Activated CD8-positive, alpha-beta memory T cell treated with anti-CD3 and anti-CD28 coated beads, Interleukin-2, amount 50 U/mL, for 24 hours (primary cell): ENCODE measurements around the gene BEND7.
"Not testable (repeated sequence)": the region's sequence is repeated elsewhere in the genome, so short reads cannot be mapped to it uniquely, and the experiment has no call there.

Experiments used
- DNase-seq: peaks from one replicate; pipeline ENCODE4 v3.0.0-alpha.2; 2020; ENCODE audit errors: extremely low read depth

Gene BEND7, protein sequence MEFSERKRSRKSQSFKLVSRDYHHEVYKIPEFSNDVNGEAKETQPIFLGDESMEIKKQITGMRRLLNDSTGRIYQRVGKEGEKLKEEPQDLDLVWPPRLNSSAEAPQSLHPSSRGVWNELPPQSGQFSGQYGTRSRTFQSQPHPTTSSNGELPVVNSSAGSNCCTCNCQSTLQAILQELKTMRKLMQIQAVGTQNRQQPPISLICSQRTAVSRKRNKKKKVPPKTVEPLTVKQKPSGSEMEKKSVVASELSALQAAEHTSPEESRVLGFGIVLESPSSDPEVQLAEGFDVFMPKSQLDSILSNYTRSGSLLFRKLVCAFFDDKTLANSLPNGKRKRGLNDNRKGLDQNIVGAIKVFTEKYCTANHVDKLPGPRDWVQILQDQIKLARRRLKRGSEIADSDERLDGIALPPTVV

DNA sequence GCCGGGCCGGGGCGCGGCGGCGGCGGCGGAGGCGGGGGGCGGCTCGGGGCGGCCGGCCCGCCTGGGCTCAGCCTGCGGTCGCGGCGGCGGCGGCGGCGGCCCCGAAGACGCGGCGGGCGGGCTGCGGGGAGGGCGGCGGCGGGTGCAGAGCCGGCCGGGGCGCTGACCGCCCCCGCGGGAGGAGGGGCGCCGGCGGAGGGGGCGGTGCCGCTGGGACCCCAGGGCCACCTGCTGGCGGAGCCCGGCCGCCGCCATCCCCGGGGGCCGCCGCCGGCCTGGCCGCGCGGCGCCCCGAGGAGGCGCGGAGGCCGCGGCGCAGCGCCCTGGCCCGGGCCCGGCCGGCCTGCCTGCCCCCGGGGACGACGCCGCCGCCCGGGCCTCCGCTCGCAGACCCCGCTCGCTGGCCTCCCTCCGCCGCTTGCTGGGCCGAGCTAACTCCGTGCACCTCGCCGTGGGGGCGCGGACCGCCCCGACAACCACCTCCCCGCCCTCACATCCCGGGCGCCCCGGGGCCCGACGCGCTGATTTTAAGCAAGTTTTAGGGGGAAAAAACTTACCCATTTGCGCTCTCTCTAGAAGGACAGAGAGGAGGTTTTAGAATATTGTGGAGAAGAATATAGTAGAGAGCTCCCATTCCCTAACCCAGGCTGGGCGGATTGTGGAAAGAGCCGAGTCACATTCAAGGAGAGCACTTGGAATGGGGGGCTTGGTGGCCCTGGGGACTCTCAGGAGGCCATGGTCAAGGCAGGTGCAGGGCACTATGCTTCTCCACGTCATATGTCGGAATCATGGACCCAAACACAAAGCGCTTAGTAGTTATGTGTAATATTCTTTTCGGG, at the start of gene BEND7:
Gene BEND7 (minus strand): TSS at position 140 of the 839 bp plus-strand sequence. CDS start 481 bp downstream, outside the sequence.
- no peak for DNase-seq

DNA sequence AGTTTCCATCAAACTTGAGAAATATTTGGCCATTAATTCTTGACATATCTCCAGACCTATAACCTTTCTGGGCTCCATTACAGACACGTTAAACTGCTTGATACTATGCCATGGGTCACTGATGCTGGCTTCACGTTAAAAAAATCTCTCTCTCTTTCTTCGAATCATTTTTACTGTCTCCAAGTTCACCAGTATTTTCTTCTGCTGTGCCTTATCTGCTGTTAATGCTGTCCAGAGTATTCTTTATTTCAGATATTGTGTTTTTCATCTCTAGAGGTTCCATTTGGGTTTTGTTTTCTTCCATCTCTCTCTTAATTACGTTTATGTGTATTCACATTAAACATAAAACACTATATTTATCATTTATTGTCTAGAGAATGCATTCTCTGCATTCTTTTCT, 45.1 kb upstream of the BEND7 start:
- DNase-seq: no peak

DNA sequence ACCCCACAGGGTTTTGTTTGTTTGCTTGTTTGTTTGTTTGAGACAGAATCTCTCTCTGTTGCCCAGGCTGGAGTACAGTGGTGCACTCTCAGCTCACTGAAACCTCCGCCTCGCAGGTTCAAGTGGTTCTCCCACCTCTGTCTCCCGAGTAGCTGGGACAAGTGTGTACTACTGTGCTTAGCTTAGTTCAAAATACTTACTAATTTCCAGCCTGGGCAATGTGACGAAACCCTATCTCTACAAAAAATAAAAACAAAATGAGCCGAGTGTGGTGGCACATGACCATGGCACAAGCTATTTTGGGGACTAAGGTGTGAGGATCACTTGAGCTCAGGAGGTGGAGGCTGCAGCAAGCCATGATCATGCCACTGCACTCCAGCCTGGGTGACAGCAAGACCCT, 42.7 kb upstream of the BEND7 start:
- no peak for DNase-seq

DNA sequence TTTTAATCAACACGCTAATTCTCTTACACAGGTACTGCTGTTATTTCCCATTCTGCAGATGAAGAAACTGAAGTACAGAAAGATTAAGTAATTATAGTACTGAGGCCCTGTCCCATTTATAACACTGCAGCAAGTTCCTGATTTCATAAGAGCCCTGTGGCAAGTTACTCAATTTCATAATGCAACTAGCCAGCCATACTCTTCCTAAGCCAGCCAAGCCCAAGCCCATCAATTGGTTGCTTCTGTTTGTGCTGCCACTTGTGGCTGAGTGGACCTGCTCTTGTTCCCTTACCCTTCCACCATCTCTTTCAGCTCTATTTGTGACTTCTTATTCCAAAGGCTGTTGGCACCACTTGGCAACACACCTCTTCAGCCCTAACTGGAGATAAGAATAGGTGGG, 38.2 kb upstream of the BEND7 start:
- DNase-seq: no peak

DNA sequence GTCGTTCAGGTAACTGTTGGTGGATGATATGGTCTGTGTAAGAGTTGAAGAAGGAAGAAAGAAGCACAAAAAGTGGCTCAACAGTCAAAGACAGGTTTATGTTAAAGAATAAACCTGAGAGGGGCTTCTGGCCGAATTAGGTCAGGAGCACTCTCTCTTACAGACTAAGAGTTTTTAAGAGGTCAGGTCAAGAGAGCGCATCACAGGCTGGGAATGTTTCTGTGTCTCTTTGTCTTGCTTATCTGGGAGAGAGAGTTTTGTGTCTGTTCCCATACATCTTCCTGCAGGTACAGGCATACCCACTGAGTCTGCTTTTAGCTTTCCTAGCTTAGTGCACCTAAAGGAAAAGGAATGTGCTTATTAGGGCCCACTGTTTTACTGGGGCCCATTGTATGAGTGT, 35.8 kb upstream of the BEND7 start:
- DNase-seq: no peak

DNA sequence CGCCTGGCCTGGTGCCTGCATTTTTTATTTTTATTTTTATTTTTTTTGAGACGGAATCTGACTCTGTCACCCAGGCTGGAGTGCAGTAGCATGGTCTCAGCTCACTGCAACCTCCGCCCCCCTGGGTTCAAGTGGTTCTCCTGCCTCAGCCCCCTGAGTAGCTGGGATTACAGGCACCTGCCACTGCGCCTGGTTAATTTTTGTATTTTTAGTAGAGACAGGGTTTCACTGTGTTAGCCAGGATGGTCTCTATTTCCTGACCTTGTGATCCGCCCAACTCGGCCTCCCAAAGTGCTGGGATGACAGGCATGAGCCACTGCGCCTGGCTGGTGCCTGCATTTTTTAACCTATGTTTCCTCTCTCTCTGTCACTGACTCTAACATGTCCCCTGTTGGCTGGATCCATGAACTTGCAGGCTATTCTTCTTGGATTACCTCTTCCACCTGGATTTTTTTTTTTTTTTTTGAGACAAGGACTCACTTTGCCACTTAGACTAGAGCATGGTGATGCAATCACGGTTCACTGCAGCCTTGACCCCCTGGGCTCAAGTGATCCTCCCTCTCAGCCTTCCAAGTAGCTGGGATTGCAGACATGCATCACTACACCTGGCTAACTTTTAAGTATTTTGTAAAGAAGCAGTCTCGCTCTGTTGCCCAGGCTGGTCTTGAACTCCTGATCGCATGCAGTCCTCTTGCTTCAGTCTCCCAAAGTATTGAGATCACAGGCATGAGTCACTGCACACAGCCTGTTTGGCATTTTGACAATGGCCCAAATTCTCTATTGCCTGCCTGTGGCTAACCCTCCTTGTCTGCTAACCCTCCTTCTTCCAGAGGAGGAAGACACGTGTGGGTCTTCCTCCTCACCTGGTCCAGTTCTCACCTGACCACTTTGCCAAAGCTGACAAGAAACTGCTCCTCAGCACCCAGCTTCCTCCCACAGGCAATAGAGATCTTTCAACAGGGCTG, 34.9 kb upstream of the BEND7 start:
- no peak for DNase-seq

DNA sequence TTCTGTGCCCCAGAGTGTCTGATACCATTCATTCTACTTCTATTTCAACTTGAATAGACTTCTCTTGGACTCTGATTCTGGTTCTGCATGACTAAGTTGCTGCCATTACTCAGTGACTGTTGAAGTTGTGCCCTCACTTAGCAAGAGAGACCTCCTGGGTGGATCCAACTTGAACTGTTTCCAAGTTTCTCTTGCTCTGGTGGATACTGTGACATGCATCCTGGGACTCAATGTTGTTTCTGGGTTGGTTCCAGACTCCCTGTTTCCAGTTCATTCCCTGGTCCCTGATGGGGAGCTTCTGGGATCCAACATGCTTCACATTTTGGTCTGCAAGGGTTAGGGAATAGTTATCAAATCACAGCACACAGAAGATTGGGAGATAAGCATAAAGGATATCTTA, 31.8 kb upstream of the BEND7 start:
- no peak for DNase-seq

DNA sequence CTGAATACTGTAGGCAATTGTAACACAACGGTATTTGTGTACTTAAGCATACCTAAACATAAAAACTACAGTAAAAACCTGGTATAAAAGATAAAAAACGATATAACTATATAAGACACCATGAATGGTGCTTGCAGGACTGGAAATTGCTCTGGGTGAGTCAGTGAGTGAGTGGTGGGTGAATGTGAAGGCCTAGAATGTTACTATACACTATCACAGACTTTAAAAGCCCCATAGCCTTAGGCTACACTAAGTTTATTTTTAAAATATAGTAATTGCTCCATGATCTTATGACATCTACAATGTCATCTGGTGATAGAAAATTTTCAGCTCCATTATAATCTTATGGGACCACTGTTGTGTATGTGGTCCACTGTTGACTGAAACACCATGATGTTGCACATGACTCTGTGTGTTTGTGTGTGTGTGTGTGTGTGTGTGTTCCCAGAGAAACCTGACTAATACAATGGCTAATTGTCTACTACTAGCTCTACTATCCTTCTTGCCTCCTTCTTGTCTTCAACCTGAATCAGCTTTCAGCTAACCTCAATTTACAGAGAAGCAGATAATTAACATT, 30.4 kb upstream of the BEND7 start:
- DNase-seq: no peak

DNA sequence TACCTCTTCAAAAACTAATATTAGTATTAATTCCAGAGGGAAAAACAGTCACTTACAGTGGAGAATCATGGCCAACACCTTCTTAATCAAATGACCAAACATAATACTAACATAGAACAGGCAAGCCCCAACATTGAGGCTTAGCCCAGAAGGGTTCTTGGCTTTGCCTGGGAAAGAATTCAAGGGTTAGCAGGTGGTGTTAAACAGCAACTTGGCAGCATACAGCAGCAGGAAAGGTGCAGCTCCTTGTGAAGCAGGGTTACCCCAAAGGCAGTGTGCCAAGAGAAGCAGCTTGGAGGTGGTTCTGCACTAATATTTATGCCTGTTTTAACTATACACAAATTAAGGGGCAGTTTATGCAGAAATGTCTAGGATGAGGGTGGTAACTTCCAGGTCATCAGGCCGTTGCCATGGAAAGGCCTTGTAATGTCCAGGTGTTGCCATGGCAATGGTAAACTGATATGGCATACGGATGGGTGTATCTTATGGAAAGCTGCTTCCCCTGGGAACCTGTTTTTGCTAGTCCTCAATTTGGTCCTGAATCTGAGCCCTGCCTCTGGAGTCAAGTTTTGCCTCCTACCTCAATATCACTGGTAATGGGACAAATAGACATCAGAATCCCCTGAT, 27.2 kb upstream of the BEND7 start:
- no peak for DNase-seq

DNA sequence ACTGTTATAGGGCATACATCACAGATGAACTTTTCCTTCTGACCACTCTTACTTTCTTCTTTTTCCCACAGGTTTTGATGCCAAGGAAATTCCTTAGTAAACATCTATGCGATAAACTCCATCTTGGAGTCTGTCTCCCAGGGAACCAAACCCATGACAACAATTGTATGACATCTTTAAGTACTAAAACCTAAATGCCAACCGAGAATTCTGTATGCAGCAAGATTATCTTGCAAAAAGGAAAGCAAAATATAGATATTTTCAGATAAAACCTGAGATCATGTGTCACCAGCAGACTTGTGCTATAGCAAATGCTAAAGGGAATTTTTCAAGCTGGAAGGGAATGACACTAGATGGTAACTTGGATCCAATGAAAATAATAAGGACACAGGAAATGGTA, 22.0 kb upstream of the BEND7 start:
- DNase-seq: no peak

DNA sequence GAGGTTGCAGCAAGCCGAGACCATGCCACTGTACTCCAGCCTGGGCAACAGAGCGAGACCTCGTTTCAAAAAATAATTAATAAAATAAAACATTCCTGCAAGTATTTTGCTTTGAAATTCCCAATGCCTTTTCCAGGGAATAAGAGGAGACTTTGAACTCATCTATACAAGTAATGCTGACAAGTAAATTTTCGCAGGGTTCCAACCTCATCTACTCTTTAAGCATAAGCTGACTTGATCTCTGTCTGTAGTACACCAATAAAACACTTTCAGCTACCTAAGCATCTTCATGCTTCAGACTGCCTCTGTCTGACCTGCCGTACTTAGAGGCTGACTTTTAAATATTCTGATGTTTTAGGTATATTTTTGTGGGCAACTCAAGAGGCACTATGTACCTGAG, 13.7 kb upstream of the BEND7 start:
- DNase-seq: no peak

DNA sequence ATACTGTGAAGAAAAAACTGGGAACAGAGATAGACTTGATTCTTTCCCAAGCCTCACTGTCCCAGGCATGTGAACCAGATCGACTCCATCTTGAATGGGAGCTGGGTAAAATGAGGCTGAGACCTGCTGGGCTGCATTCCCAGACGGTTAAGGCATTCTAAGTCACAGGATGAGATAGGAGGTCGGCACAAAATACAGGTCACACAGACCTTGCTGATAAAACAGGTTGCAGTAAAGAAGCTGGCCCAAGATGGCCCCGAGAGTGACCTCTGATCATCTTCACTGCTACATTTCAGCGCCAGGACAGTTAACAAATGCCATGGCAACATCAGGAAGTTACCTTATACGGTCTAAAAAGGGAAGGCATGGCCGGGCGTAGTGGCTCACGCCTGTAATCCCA, 9.2 kb upstream of the BEND7 start:
- DNase-seq: not testable (repeated sequence)

DNA sequence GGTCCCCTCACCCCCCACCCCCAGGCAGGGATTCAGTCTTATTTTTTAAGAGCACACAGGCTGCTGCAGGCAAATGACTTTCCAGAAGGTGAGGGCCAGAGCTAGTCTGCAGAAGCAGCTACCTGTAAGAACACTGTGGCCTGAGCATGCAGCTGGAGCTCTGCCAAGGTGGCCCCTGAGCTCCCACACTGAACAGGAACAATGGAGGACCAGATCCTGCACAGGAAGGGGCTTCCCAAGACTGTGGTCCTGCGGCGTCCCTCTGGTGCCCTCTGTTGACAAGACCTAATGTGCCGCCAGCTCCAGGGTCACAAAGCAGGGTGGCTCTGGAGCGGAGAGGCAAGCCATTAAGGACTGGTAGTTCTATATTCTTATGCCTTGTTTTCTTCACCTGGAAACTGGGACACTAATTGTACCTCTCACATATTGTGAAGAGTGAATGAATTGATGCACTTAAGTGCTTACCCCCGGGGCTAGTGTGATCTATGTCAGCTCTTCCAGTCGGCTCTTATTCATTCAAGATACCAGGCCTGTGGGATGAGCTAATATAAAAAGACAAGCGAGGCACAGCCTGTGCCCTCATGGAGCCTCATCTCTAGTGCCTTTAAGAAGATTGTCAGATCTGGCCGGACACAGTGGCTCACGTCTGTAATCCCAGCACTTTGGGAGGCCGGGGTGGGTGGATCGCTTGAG, 8.0 kb upstream of the BEND7 start:
- DNase-seq: no peak

DNA sequence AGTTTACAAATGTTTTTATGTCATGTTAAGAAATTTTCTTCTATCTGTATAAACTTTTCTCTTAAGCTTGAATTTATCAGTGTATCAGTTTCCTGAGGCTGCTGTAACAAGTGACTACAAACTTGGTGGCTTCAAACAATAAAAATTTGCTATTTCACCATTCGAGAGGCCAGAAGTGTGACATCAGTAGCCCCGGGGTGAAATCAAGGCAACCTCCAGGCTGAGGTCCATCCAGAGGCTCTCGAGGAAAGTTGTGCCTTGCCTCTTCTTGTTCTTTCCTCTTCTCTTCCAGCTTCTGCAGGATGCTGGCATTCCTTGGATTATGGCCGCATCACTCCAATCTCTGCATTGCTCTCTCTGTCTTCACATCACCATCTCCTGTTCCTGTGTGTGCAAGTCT, 6.5 kb upstream of the BEND7 start:
- DNase-seq: no peak

DNA sequence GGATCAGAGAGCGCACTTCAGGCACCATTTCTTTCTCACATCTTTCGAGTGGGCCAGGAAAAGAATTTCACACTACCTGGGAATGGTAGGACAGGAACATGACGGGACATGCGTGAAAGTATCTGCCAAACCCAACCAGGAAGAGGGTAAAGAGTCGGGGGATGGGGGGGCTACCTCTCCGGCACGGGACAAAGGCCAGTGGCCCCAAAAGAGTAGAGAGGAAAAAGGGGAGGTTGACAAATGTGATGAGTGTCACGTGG, 830 bp upstream of the BEND7 start:
- no peak for DNase-seq

DNA sequence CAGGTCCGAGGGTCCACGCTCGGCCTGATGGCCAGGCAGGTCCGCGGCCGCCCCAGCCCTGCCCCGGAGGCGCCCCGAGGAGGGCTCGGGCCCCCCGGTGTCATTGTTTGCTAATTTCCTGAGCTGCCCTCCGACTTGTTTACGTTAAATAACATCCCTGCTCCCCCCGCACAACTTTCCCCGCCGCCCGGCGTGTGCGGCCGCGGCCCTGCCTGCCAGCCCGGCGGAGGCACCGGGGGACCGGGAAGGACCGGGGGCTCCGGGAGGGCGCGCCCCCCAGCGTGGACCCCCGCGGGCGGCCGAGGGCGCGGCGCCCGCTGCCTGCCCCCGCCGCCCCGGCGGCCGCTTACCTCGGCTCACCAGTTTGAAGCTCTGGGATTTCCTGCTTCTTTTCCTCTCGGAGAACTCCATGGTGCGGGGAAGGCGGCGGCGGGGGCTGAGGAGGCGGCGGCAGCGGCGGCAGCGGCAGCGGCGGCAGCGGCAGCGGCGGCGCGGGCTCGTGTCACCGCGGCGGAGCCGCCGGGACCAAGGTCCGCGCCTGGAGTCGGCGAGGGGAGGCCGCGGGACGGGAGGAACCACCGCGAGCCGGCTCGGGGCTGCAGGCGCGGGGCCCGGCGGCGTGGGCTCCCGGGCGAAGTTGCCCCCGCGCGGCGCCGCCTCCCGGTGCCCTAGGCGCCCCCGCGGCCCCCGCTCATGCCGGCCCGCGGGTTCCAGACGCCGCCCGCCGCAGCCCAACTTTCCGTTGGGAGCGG, 515 bp downstream of the BEND7 start:
- no peak for DNase-seq

DNA sequence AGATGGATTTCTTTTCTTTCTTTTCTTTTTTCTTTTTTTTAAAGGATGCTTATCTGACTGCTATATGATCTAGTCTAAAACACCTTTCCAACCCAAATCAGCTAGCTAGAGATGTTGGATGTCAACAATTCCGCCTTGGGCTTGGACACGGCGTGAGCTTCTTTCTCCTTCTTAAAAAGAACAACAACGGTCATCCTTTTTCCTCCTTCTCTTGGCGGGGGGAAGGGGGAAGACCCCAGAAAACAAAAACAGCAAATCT, 1.0 kb downstream of the BEND7 start:
- DNase-seq: no peak

DNA sequence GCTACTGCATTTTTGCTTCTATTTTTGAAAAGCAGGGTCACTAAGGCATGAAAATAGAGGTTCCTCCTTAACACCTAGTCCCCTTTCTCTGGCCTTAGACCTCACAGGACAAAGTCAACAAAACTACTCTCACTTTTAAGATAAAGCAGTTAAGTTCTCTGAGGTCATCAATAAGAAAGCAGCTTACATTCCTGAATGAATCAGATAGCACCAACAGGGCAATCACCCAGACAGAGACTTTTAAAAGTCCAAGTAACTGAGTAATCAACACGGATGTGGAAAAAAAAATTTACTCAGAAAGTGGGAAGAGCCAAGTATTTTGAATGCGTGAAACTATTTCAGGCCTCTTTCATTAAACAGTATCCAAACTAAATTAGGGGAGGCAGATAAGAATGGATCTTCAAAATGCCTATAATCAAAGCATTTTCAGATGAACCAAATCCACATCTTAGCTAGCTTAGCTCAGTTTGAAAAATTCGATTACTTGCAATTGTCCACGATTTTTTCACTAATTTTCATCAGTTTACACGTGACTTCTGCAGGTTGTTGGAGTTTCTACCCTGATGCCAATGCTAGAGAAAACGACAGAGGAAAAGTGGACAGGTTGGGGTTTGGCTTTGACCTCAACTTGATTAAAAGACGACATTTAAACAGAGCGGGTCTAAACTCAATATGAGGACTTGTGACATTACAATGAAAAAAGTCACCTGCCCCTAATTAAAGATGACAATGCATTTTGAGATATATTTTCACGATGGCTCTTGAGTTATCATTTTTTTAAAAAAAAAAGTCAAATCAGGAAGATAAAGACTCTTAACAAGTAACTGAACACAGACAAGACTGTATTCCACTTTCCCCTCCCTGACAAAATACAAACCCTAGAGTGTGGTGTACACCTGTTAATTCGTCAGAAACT, 1.6 kb downstream of the BEND7 start:
- no peak for DNase-seq

DNA sequence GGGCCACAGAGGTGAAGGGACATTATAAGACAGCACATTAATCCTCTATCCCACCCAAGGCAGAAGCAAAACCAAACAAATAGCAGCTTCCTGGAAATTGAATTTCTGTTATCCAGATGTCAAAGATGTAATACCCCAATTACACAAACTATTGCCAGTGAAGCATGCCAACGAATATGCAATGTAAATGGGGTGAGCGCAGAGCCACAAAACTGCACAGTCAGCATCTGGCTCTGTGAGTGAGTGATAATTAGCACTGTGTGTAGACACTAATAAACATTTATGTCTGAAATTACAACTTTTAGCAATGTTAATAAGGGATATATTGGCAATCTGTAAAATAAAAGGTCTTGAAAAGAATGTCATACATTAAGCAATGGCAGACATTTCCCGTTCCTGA, 3.2 kb downstream of the BEND7 start:
- no peak for DNase-seq
